ENCODE results near the gene UBE2D3. TPM values are rescaled to one million over a fixed set of nuclear protein-coding genes. Genes with fewer than 3 reads are reported as not detected.

UBE2D3 gene
- total RNA-seq, 4 donors from 2014 or later, result 436 to 523 (median 488) TPM

DNA sequence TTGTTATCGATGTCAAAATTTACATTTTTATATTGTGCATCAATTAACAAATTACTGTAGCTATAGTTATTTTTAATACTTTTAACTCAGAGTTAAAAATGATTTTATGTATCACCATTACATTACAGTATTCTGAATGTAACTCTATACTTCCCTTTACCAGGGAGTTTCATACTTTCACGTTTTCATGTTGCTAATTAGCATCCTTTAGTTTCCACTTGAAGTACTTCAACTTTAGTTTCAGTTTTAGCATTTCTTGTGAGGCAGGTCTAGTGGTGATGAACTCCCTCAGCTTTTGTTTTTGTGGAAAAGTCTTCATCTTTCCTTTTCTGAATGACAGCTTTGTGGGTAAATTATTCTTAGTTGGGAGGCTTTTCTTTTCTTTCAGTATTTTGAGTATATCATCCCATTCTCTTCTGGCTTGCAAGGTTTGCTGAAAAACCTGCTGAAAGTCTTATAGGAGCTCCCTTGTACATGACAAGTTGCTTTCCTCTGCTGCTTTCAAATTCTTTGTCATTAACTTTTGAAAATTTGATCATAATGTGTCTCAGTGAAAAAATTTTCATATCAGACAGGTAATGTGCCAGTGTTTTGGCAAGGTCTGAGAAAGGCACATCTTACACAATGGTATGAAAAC is 31.6 kb upstream of the UBE2D3 start:
- H3K4me1 ChIP-seq, result no peaks in the 10 kb centered on the region
- no peak for TF ChIP-seq POLR2AphosphoS5 (IDR thresholded peaks at IDR 0.05)
- TF ChIP-seq EP300 (IDR thresholded peaks at IDR 0.05), result no peak
- no peak for TF ChIP-seq POLR2A (IDR thresholded peaks at IDR 0.05)
- TF ChIP-seq, protein P1, sequence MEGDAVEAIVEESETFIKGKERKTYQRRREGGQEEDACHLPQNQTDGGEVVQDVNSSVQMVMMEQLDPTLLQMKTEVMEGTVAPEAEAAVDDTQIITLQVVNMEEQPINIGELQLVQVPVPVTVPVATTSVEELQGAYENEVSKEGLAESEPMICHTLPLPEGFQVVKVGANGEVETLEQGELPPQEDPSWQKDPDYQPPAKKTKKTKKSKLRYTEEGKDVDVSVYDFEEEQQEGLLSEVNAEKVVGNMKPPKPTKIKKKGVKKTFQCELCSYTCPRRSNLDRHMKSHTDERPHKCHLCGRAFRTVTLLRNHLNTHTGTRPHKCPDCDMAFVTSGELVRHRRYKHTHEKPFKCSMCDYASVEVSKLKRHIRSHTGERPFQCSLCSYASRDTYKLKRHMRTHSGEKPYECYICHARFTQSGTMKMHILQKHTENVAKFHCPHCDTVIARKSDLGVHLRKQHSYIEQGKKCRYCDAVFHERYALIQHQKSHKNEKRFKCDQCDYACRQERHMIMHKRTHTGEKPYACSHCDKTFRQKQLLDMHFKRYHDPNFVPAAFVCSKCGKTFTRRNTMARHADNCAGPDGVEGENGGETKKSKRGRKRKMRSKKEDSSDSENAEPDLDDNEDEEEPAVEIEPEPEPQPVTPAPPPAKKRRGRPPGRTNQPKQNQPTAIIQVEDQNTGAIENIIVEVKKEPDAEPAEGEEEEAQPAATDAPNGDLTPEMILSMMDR (IDR thresholded peaks at IDR 0.05), result no peak
- H3K27ac ChIP-seq, result no peak overlapping the region
- DNase-seq (ENCODE audit: low spot score in 2 of 2), result no peak
- 96% methylated on average over 2 of the region's 2 CpGs for WGBS
- H3K4me3 ChIP-seq, result no peak overlapping the region
- H3K36me3 ChIP-seq, result no peaks in the 10 kb centered on the region
- no peaks in the 10 kb centered on the region for H3K27me3 ChIP-seq
- no peaks in the 10 kb centered on the region for H3K9me3 ChIP-seq

DNA sequence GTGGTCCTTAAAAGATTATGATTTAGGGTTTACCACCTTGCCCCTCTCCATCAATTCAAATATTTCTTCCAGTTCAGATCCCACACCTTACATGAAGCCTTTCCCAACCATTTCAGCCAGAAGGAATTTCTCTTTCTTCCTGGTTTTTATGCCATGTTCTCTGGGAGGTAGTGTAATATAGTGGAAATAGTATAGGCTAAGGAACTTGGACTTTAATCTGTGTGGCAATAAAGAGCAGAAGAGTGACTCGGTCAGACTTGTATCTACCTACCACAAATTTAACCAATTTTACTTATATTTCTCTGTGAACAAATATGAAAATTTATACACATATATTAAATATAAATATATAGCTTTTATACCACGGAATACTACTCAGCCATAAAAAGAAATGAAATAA is 23.0 kb upstream of the UBE2D3 start:
- WGBS, result 89% methylated on average over 2 of the region's 2 CpGs
- TF ChIP-seq, protein P1 (IDR thresholded peaks at IDR 0.05), result no peak
- TF ChIP-seq POLR2A (IDR thresholded peaks at IDR 0.05) (no peak), POLR2AphosphoS5 (IDR thresholded peaks at IDR 0.05) (no peak), EP300 (IDR thresholded peaks at IDR 0.05) (no peak)
- Histone ChIP-seq H3K27me3 (no peaks in the 10 kb centered on the region), H3K4me1 (no peaks in the 10 kb centered on the region), H3K9me3 (no peaks in the 10 kb centered on the region), H3K36me3 (no peaks in the 10 kb centered on the region), H3K27ac (no peak overlapping the region), H3K4me3 (no peak overlapping the region)
- no peak for DNase-seq (ENCODE audit: low spot score in 2 of 2)

DNA sequence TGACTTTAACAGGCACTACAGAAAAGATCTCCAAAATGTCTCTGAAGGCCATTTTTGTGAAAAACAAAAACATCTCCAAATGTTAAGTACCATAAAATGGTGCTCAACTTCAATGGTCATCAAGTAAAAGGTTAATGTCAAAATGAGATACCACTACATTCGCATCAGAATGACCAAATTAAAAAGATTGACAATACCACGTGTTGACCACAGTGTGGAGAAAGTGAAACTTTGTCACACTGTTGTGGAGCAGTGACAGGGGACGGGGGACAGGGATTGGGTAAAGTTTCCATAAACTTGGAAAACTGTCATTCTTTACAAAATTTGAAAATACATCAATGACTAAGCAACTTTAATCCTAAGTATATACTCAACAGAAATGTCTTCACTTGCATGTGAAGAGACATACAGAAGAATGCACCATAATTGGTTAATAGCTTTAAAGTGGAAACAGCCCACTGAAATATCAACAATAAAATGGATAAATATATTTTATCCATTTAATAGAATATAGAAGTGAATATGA is 22.3 kb upstream of the UBE2D3 start:
- Histone ChIP-seq H3K9me3 (no peaks in the 10 kb centered on the region), H3K4me3 (no peak overlapping the region), H3K27ac (no peak overlapping the region), H3K27me3 (no peaks in the 10 kb centered on the region), H3K36me3 (no peaks in the 10 kb centered on the region), H3K4me1 (no peaks in the 10 kb centered on the region)
- TF ChIP-seq POLR2A (IDR thresholded peaks at IDR 0.05), result no peak
- TF ChIP-seq EP300 (IDR thresholded peaks at IDR 0.05), result no peak
- TF ChIP-seq POLR2AphosphoS5 (IDR thresholded peaks at IDR 0.05), result no peak
- TF ChIP-seq, protein P1 (IDR thresholded peaks at IDR 0.05), result no peak
- WGBS, result 82% methylated on average over 3 of the region's 3 CpGs
- no peak for DNase-seq (ENCODE audit: low spot score in 2 of 2)

DNA sequence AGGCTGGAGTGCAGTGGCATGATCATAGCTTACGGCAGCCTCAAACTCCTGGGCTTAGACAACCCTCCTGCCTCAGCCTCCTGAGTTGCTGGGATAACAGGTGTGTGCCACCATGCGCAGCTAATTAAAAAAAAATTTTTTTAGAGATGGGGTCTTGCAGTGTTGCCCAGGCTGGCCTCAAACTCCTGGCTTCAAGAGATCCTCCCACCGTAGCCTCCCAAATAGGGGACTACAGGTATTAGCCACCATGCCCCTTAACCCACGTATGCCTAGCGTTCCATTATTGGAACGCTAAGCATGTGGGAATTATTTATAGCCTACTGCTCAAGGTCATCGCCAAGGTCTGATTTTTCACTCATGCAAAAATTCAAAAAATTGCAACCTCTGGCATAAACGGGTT is 20.3 kb upstream of the UBE2D3 start:
- H3K4me1 ChIP-seq, result no peaks in the 10 kb centered on the region
- H3K27ac ChIP-seq, result no peak overlapping the region
- 94% methylated on average over 8 of the region's 8 CpGs for WGBS
- no peaks in the 10 kb centered on the region for H3K36me3 ChIP-seq
- no peaks in the 10 kb centered on the region for H3K27me3 ChIP-seq
- TF ChIP-seq POLR2A (IDR thresholded peaks at IDR 0.05) (no peak), POLR2AphosphoS5 (IDR thresholded peaks at IDR 0.05) (no peak), EP300 (IDR thresholded peaks at IDR 0.05) (no peak)
- TF ChIP-seq, protein P1 (IDR thresholded peaks at IDR 0.05), result no peak
- no peak overlapping the region for H3K4me3 ChIP-seq
- no peaks in the 10 kb centered on the region for H3K9me3 ChIP-seq
- DNase-seq (ENCODE audit: low spot score in 2 of 2), result no peak

DNA sequence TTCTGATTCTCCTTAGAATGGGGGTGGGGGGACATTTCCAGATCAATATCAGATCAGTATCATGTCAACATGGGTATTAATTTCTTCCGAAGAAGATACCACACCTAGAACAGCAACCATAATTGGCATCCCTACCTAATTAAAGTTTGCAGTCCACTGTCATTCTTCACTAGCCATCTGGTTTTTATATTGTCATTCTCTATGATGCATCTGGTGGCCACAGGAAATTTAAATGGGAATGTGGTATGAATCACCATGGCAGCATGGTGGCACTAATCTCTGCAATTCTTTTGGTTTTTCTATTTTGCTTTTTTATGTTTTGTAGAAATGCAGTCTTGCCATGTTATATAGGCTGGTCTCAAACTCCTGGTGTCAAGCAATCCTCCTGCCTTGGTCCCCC is 16.6 kb upstream of the UBE2D3 start:
- WGBS, result 100% methylated on average over 1 of the region's 1 CpG
- Histone ChIP-seq H3K9me3 (no peaks in the 10 kb centered on the region), H3K4me3 (no peak overlapping the region), H3K36me3 (no peaks in the 10 kb centered on the region), H3K4me1 (no peaks in the 10 kb centered on the region), H3K27me3 (no peaks in the 10 kb centered on the region), H3K27ac (no peak overlapping the region)
- no peak for DNase-seq (ENCODE audit: low spot score in 2 of 2)
- TF ChIP-seq EP300 (IDR thresholded peaks at IDR 0.05) (no peak), POLR2AphosphoS5 (IDR thresholded peaks at IDR 0.05) (no peak), POLR2A (IDR thresholded peaks at IDR 0.05) (no peak)
- TF ChIP-seq, protein P1 (IDR thresholded peaks at IDR 0.05), result no peak

Measured in suprapubic skin (tissue), 4 donors.